ENCODE measurements around the gene B4GALT1.

GRCh38 chr9:33185858-33186257, 18.7 kb upstream of the B4GALT1 start:
- TF ChIP-seq CTCF (conservative IDR thresholded peaks at IDR 0.05 in 1 of 2, IDR thresholded peaks at IDR 0.05 in 1 of 2; ENCODE audit: low read depth in 1 of 2, low read length in 2 of 2): no peak
- no peak for TF ChIP-seq EZH2 (IDR thresholded peaks at IDR 0.05; ENCODE audit: low read length, missing control alignments)
